NB4 (cell line): ENCODE measurements around the gene OR1F1.

Source experiments
- CTCF ChIP-seq: IDR thresholded peaks from one replicate; pipeline ENCODE4 v1.5.1; 2012; ENCODE audit warnings: low read depth, low read length
- MAX ChIP-seq: IDR thresholded peaks from 2 replicates; pipeline ENCODE4 v1.6.1; 2011; ENCODE audit warnings: low read depth, low read length
- POLR2A ChIP-seq: IDR thresholded peaks from 2 replicates; pipeline ENCODE4 v1.6.1; 2011; ENCODE audit warnings: mild to moderate bottlenecking; ENCODE audit not compliant: insufficient read length; ENCODE audit errors: extremely low read depth

GRCh38 chr16:3183445-3184139 lies 4.4 kb upstream of the OR1F1 start:
- TF ChIP-seq POLR2A (no peak), CTCF (no peak), MAX (no peak)
